GM12878 (cell line): ENCODE measurements around the gene HOXD9. TPM values are rescaled to one million over a fixed set of nuclear protein-coding genes. Genes with fewer than 3 reads are reported as not detected.

ENCODE experiments used
- ATAC-seq: fragments of 200-7000 bp; cut with Tn5 transposase; 3 replicates; pipeline ENCODE4 v1.9.1; 2020; ENCODE audit warnings: mild to moderate bottlenecking, moderate library complexity
- BruUV-seq: library from RNA; stranded (reverse); fragments of 400-500 nt; replicated peaks from 2 replicates; lab custom pipeline; 2021; lab: Mats Ljungman, UMichigan
- CTCF ChIA-PET: fragments of 300-600 bp; sonication (Branson Sonifier 250); formaldehyde crosslinking; extraction: SDS; loops from one replicate; lab custom pipeline; 2021; ENCODE audit warnings: inconsistent platforms; lab: Yijun Ruan, JAX
- POLR2A ChIA-PET: fragments of 350-600 bp; formaldehyde crosslinking; extraction: SDS; loops from one replicate; lab custom pipeline; 2021; ENCODE audit warnings: inconsistent platforms; lab: Charles Lee
- RAD21 ChIA-PET: fragments of 300-600 bp; sonication (Branson Sonifier 250); formaldehyde crosslinking; loops from one replicate; lab custom pipeline; 2023; ENCODE audit warnings: antibody characterized with exemption; ENCODE audit not compliant: unreplicated experiment; lab: Charles Lee
- SMC1A ChIA-PET: fragments of 300-600 bp; sonication (Branson Sonifier 250); formaldehyde crosslinking; loops from one replicate; lab custom pipeline; 2023; ENCODE audit not compliant: unreplicated experiment, uncharacterized antibody; lab: Charles Lee
- DNase-seq: peaks from one replicate; pipeline ENCODE4 v3.0.0-alpha.2; 2011; ENCODE audit warnings: low read depth, low spot score
- FAIRE-seq: peaks from 3 replicates; lab custom pipeline; 2011; peaks lifted over from hg19 to GRCh38; lab: Jason Lieb, UNC
- H2AFZ ChIP-seq: 2 replicates; pipeline ENCODE4 v1.6.0; 2011; ENCODE audit warnings: low read depth, low read length, control low read depth; ENCODE audit not compliant: control insufficient read depth
- H3K27ac ChIP-seq: 2 replicates; pipeline ENCODE4 v1.5.1; 2011; ENCODE audit warnings: control low read depth; ENCODE audit not compliant: control insufficient read depth, insufficient read depth
- H3K27me3 ChIP-seq, 2 experiments: replicated peaks in 1 of 2; 2 replicates each; pipeline versions ENCODE4 v1.6.0 to v1.6.1; 2011; ENCODE audit warnings: low read length in 1 of 2; ENCODE audit not compliant: control insufficient read depth in 2 of 2, insufficient read depth in 2 of 2
- H3K36me3 ChIP-seq, 2 experiments: 2 replicates each; pipeline ENCODE4 v1.5.1; 2011; ENCODE audit warnings: low read length in 1 of 2; ENCODE audit not compliant: control insufficient read depth in 2 of 2, insufficient read depth in 2 of 2
- H3K4me1 ChIP-seq: 2 replicates; pipeline ENCODE4 v1.6.1; 2011; ENCODE audit warnings: mild to moderate bottlenecking, low read length, moderate library complexity, mixed read lengths; ENCODE audit not compliant: control insufficient read depth, insufficient read depth
- H3K4me2 ChIP-seq: 2 replicates; pipeline ENCODE4 v1.6.0; 2011; ENCODE audit warnings: control low read depth; ENCODE audit not compliant: control insufficient read depth, insufficient read depth
- H3K4me3 ChIP-seq: fragments of 200-600 bp; sonication (generic); 2 replicates; pipeline ENCODE4 v1.5.1; 2016
- H3K79me2 ChIP-seq: 2 replicates; pipeline ENCODE4 v1.6.0; 2011; ENCODE audit warnings: low read length; ENCODE audit not compliant: control insufficient read depth, insufficient read depth
- H3K9ac ChIP-seq: 2 replicates; pipeline ENCODE4 v1.8.0; 2011; ENCODE audit warnings: low read length, control low read depth, mixed read lengths; ENCODE audit not compliant: control insufficient read depth, insufficient read depth
- H3K9me3 ChIP-seq: replicated peaks from 3 replicates; pipeline ENCODE4 v1.5.1; 2011; ENCODE audit warnings: mild to moderate bottlenecking, low read length; ENCODE audit not compliant: control insufficient read depth, insufficient read depth
- H4K20me1 ChIP-seq: 2 replicates; pipeline ENCODE4 v1.6.0; 2011; ENCODE audit not compliant: control insufficient read depth, insufficient read depth
- BMI1 ChIP-seq: fragments of 450-650 bp; IDR thresholded peaks from 2 replicates; pipeline ENCODE4 v1.6.1; 2016; ENCODE audit warnings: mild to moderate bottlenecking, moderate library complexity, borderline replicate concordance
- CHD4 ChIP-seq: fragments of 200-600 bp; sonication (generic); IDR thresholded peaks from 2 replicates; pipeline ENCODE4 v1.6.1; 2016; ENCODE audit warnings: mild to moderate bottlenecking
- EP300 ChIP-seq, 2 experiments: fragments of 150-350 bp in 1 of 2; IDR thresholded peaks; 2 replicates each; pipeline ENCODE4 v1.6.1; 2011 to 2012; ENCODE audit warnings: low read depth in 2 of 2, low read length in 2 of 2, borderline replicate concordance in 1 of 2, improper control_type of control experiment in 1 of 2, inconsistent platforms in 1 of 2; ENCODE audit not compliant: control insufficient read depth in 1 of 2
- GABPA ChIP-seq: IDR thresholded peaks from 2 replicates; pipeline ENCODE4 v1.6.1; 2014; ENCODE audit warnings: antibody characterized with exemption, low read depth, mild to moderate bottlenecking, inconsistent platforms
- HDAC6 ChIP-seq: fragments of 200-600 bp; sonication (generic); IDR thresholded peaks from one replicate; pipeline ENCODE4 v1.8.0; 2017; ENCODE audit warnings: antibody characterized with exemption; ENCODE audit not compliant: unreplicated experiment
- JUNB ChIP-seq: IDR thresholded peaks from 2 replicates; pipeline ENCODE4 v1.6.1; 2016; ENCODE audit warnings: antibody characterized with exemption, mild to moderate bottlenecking
- KAT2A ChIP-seq: conservative IDR thresholded peaks from 2 replicates; pipeline ENCODE4 v1.6.1; 2011; ENCODE audit warnings: low read depth, low read length; ENCODE audit not compliant: control insufficient read depth
- RBBP5 ChIP-seq: fragments of 200-600 bp; sonication (generic); conservative IDR thresholded peaks from 2 replicates; pipeline ENCODE4 v1.6.1; 2016
- SMAD5 ChIP-seq: IDR thresholded peaks from 2 replicates; pipeline ENCODE4 v1.6.1; 2016; ENCODE audit warnings: antibody characterized with exemption, low read depth
- SUZ12 ChIP-seq: fragments of 200-600 bp; sonication (generic); IDR thresholded peaks from one replicate; pipeline ENCODE4 v1.6.1; 2018; ENCODE audit warnings: antibody characterized with exemption, mild to moderate bottlenecking; ENCODE audit not compliant: unreplicated experiment
- TCF3 ChIP-seq: IDR thresholded peaks from 2 replicates; pipeline ENCODE4 v1.6.1; 2012; ENCODE audit warnings: low read depth, mild to moderate bottlenecking, low read length, borderline replicate concordance; ENCODE audit not compliant: insufficient read depth
- WGBS: methylation state at CpG from one replicate; pipeline ENCODE4 v1.1.6; 2016; ENCODE audit warnings: low lambda C conversion rate; ENCODE audit not compliant: insufficient replicate concordance, insufficient coverage; ENCODE audit errors: missing lambda C conversion rate; 5-methylcytosine and 5-hydroxymethylcytosine counted together
- in situ Hi-C: fragments of 300-500 bp; cut with MboI; formaldehyde crosslinking; loops from 9 replicates; pipeline ENCODE4 v1.14.3; 2018; ENCODE audit warnings: mixed read lengths
- intact Hi-C: fragments of 100-400 bp; cut with micrococcal nuclease; formaldehyde crosslinking; loops from one replicate; pipeline ENCODE4 v1.14.2; 2022; ENCODE audit not compliant: unreplicated experiment
- polyA plus RNA-seq, 11 experiments: library from polyadenylated mRNA; depleted of rRNA in 4 of 11; unstranded in 6 of 11; stranded (reverse) in 5 of 11; fragments of >200 nt; fragmentation: Nextera tagmentation in 4 of 11; fragmentation: Illumina TruSeq in 1 of 11; extraction: Ambion mirVana in 4 of 11; extraction: Trizol in 1 of 11; gene quantifications; 1 replicate in 1 of 11; 2 replicates in 10 of 11; pipeline versions ENCODE4 v1.2.1 to v1.2.3, GENCODE V29; 2011 to 2016; ENCODE audit warnings: inconsistent platforms in 2 of 11, missing spikeins in 2 of 11, low read depth in 1 of 11
- total RNA-seq, 4 experiments: library from RNA; depleted of rRNA in 3 of 4; stranded (reverse); fragments of >200 nt in 3 of 4; fragmentation: Illumina TruSeq in 1 of 4; extraction: Trizol in 1 of 4; gene quantifications; 2 replicates each; pipeline versions ENCODE4 v1.2.1 to v1.2.3, GENCODE V29; 2013 to 2021
- TF ChIP-seq, protein P1 (sequence below): IDR thresholded peaks from 2 replicates; pipeline ENCODE4 v1.6.1; 2011; ENCODE audit warnings: borderline replicate concordance, low read depth, mild to moderate bottlenecking, moderate library complexity, mixed read lengths, low read length; ENCODE audit not compliant: insufficient read depth; ENCODE audit errors: extremely low read length
- TF ChIP-seq, protein P2 (sequence below): fragments of 450-650 bp; IDR thresholded peaks from 2 replicates; pipeline ENCODE4 v1.6.1; 2016; ENCODE audit warnings: mild to moderate bottlenecking
- TF ChIP-seq, protein P3 (sequence below): fragments of 450-650 bp; conservative IDR thresholded peaks from 2 replicates; pipeline ENCODE4 v1.6.1; 2017; ENCODE audit warnings: mild to moderate bottlenecking, moderate library complexity
- TF ChIP-seq, protein P4 (sequence below): fragments of 450-650 bp; IDR thresholded peaks from 2 replicates; pipeline ENCODE4 v1.6.1; 2016; ENCODE audit warnings: mild to moderate bottlenecking

Gene HOXD9
- total and polyA plus RNA-seq, 10 of the 15 experiments (the other 5 are each of a cell fraction or from before 2014, with no cell fraction given), result not detected

DNA sequence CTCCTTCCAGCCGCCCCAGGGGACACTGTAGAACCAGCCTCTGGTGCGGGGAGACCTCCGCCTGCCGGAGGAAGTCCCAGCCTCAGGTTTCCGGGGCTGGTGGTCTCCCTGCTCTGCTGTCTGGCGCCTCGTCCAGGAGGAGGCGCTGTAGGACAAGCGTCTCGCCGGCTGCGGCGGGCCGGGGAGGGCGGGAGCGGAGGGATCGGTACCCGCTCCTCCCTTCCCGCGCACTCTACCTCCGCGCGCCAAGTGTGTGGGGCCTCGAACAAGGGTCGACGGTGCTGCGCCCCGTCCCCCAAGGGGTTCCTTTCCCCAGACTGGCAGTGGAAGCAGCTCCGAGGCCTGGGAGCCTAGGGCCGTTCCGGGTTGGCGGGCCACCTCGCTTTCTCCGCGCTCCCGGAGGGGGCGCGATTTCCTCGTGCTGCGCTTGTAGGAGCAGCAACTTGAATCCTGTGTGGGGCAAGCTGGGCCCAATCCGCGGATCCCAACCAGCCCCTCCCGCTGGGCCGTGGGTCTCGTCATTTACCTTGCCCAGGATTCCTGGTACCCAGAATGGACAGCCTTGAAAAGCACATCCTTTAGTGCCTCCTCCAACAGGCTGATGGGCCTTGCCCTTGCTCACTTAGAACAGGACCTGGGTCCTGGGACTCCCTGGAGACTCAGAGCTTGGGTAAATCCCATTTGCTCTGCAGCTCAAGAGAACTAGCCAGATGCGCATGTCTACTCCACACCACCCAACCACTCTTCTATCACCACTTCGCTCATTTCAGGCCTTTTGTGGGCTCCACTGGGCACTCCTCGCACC lies 18.2 kb downstream of the HOXD9 start:
- Histone ChIP-seq H3K9me3 (no peaks in the 10 kb centered on the region; the same call in 2 of the 3 replicates), H3K27ac (no peak overlapping the region), H3K36me3 (no peaks in the 10 kb centered on the region), H3K4me3 (peak overlapping the region; percentile 37; the same call in 1 of the 2 replicates), H4K20me1 (no peaks in the 10 kb centered on the region), H2AFZ (peak overlapping the region; percentile 88), H3K27me3 (peaks cover 0 to 11% of the 10 kb centered on the region in 2 experiments), H3K4me2 (peak overlapping the region; percentile 73), H3K79me2 (no peaks in the 10 kb centered on the region), H3K4me1 (no peaks in the 10 kb centered on the region), H3K9ac (peak overlapping the region; percentile 26; the same call in 1 of the 2 replicates)
- FAIRE-seq, result peak; percentile 75
- peak; percentile 99 for ATAC-seq
- no TSS peak for BruUV-seq
- SMC1A ChIA-PET, result interaction anchor here (0.6 to 5.3 kb wide), 28 partner anchors 10 to 1021 kb away, joined by 3 to 58 read pairs (median 3); no protein-coding TSS in a partner anchor
- WGBS, result 21% methylated on average over 41 of the region's 48 CpGs
- RAD21 ChIA-PET, result interaction anchor here (0.6 to 5.9 kb wide), 30 partner anchors 10 to 1008 kb away, joined by 3 to 103 read pairs (median 4); no protein-coding TSS in a partner anchor
- intact Hi-C loops, result loop anchor here (1.0 to 5.0 kb wide), 6 partner anchors 242 to 1007 kb away; no protein-coding TSS in a partner anchor
- peak; percentile 24 for DNase-seq
- POLR2A ChIA-PET, result interaction anchor here (0.6 kb wide), 1 partner anchor 511 kb away, joined by 4 read pairs; no protein-coding TSS in a partner anchor
- in situ Hi-C loops, result loop anchor here (5.0 to 25.0 kb wide), 3 partner anchors 317 to 1197 kb away; no protein-coding TSS in a partner anchor
- CTCF ChIA-PET, result interaction anchor here (0.6 to 8.6 kb wide), 46 partner anchors 9 to 1414 kb away, joined by 3 to 157 read pairs (median 4); no protein-coding TSS in a partner anchor
- TF ChIP-seq, protein P1, sequence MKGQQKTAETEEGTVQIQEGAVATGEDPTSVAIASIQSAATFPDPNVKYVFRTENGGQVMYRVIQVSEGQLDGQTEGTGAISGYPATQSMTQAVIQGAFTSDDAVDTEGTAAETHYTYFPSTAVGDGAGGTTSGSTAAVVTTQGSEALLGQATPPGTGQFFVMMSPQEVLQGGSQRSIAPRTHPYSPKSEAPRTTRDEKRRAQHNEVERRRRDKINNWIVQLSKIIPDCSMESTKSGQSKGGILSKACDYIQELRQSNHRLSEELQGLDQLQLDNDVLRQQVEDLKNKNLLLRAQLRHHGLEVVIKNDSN, result no peak
- TF ChIP-seq GABPA (no peak), RBBP5 (no peak), EP300 (IDR thresholded peaks at IDR 0.05; ENCODE audit: borderline replicate concordance in 1 of 2, control insufficient read depth in 1 of 2, low read depth in 2 of 2, low read length in 2 of 2) (no peak), HDAC6 (no peak), CHD4 (no peak), SMAD5 (no peak), BMI1 (no peak), JUNB (no peak), TCF3 (no peak), SUZ12 (no peak), KAT2A (no peak)
- TF ChIP-seq, protein P2, sequence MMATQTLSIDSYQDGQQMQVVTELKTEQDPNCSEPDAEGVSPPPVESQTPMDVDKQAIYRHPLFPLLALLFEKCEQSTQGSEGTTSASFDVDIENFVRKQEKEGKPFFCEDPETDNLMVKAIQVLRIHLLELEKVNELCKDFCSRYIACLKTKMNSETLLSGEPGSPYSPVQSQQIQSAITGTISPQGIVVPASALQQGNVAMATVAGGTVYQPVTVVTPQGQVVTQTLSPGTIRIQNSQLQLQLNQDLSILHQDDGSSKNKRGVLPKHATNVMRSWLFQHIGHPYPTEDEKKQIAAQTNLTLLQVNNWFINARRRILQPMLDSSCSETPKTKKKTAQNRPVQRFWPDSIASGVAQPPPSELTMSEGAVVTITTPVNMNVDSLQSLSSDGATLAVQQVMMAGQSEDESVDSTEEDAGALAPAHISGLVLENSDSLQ, result no peak
- TF ChIP-seq, protein P3, sequence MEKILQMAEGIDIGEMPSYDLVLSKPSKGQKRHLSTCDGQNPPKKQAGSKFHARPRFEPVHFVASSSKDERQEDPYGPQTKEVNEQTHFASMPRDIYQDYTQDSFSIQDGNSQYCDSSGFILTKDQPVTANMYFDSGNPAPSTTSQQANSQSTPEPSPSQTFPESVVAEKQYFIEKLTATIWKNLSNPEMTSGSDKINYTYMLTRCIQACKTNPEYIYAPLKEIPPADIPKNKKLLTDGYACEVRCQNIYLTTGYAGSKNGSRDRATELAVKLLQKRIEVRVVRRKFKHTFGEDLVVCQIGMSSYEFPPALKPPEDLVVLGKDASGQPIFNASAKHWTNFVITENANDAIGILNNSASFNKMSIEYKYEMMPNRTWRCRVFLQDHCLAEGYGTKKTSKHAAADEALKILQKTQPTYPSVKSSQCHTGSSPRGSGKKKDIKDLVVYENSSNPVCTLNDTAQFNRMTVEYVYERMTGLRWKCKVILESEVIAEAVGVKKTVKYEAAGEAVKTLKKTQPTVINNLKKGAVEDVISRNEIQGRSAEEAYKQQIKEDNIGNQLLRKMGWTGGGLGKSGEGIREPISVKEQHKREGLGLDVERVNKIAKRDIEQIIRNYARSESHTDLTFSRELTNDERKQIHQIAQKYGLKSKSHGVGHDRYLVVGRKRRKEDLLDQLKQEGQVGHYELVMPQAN, result 0 out of 2 replicates have a peak, but pooled peaks have one; percentile 42
- TF ChIP-seq, protein P4, sequence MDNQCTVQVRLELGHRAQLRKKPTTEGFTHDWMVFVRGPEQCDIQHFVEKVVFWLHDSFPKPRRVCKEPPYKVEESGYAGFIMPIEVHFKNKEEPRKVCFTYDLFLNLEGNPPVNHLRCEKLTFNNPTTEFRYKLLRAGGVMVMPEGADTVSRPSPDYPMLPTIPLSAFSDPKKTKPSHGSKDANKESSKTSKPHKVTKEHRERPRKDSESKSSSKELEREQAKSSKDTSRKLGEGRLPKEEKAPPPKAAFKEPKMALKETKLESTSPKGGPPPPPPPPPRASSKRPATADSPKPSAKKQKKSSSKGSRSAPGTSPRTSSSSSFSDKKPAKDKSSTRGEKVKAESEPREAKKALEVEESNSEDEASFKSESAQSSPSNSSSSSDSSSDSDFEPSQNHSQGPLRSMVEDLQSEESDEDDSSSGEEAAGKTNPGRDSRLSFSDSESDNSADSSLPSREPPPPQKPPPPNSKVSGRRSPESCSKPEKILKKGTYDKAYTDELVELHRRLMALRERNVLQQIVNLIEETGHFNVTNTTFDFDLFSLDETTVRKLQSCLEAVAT, result no peak
